HG03460 (cell line): ENCODE data around the gene RGS14.
A peak's percentile ranks its signal among the peaks of the same experiment; 100 is the strongest.

Experiments
- ATAC-seq: cut with Tn5 transposase; IDR thresholded peaks from one replicate; pipeline ENCODE4 v1.9.1; 2021; ENCODE audit not compliant: unreplicated experiment

The RGS14 gene

DNA sequence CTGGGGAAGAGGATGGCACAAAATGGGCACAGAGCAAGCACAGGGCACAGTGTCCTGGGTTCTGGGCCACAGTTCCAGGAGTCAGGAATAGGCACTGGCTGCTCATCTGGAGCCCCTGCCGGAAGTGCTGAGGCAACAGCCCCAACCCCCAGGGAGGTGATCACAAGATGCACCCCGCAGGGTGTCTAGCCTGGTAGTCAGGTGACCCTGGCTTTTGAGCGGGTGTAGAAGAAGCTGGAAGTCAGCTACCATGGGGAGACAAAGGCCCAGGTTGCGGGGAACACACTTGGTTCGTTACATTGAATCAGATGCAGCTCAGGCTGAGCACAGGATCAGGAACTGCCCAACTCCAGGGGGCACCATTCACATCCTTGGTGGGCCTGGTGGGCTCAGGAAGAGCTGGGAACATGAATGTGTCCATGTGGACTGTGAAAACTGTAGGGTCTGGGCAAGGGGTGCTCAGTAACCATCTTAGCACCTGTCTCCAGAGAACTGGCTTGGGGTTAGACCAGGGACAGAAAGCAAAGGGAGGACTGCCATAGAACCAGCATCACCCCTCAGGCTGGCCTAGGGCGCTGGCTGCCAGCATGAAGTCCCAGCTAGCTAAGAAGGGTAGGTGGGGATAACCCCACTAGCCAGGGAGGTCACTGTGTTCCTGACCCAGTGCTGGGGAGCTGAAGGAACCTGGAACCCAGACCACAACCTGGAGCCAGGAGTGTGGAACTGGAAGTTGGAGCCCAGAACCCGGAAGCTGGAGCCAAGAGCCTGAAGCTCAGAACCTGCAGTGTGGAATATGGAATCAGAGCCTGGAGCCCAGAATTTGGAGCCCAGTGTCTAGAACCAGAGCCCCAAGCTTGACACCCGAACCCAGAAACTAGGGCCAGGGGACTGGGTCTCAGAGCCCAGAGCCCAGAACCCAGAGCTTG lies 20.4 kb downstream of the RGS14 start:
- no peak for ATAC-seq

- peak; percentile 59 for ATAC-seq
Observed at GRCh38 chr5:177378884-177379883, 21.5 kb downstream of the RGS14 start.

GRCh38 chr5:177380805-177381126 lies 23.0 kb downstream of the RGS14 start:
- ATAC-seq: no peak

DNA sequence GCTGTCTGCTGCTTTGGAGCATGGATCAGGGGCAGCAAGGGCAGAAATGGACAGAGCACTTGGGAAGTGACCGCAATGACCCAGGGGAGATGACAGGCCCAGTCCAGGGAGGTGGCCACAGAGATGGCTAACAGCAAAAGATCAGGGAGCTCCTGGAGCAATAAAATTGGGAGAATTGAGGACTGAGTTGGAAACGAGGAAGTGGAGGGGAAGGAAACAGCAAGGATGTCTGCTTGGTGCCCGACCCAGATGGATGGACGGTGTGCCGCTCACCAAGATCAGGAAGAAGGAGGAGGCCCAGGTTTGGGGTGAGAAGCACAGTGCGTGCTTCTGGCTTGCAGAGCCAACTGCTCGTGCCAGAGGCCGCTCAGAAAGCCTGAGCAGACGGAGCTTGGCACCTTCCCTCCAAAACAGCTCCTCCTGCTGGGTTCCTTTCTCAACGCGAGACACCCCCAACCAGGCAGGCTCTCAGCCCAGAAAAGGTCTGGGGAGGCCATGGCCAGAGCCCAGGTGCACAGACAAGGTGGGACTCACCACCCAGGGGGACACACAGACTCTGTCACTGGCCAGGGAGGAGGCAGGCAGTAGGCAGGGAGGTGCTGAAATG lies 24.8 kb downstream of the RGS14 start:
- no peak for ATAC-seq

GRCh38 chr5:177383181-177383580 lies 25.5 kb downstream of the RGS14 start:
- ATAC-seq: no peak

- no peak for ATAC-seq
Observed at GRCh38 chr5:177384134-177384533, 26.4 kb downstream of the RGS14 start, which contains the start of gene SLC34A1. SLC34A1 (plus strand) TSS chr5:177384434; CDS start chr5:177385742, 1,308 bp downstream.

DNA sequence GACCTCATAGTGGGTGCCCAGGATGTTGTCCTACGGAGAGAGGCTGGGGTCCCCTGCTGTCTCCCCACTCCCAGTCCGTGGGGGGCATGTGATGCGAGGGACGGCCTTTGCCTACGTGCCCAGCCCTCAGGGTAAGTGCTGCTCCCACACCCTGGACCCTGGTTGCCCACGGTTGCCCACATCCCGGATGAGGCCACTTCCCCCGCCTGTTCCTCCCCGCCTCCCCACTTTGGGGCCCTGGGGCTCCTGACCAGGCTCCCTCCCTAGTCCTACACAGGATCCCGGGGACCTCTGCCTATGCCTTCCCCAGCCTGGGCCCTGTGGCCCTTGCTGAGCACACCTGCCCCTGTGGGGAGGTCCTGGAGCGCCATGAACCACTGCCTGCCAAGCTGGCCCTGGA lies 28.0 kb downstream of the RGS14 start:
- no peak for ATAC-seq

DNA sequence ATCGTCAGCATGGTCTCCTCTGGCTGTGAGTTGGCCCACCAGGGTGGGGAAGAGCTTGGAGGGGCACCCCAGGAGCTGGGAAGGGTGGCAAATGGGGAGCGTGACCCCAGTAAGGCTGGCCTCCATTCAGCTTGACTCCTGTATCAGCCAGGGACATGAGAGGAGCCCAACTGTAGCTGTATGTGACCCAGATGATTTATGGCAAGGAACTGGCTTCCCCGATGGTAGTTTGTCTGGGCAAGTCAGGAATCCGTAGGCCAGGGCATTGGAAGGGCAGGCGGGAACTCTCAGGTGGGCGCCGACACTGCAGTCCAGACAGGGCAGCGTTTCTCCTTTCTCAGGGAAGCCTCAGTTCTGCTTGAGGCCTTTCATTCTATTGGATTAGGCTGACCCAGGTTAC lies 28.8 kb downstream of the RGS14 start:
- no peak for ATAC-seq

GRCh38 chr5:177387405-177387804 lies 29.7 kb downstream of the RGS14 start:
- no peak for ATAC-seq

GRCh38 chr5:177388521-177389052 lies 30.9 kb downstream of the RGS14 start:
- ATAC-seq: no peak

- ATAC-seq: peak; percentile 39
Observed at GRCh38 chr5:177389241-177390169, 31.8 kb downstream of the RGS14 start.

GRCh38 chr5:177390363-177391300 lies 32.9 kb downstream of the RGS14 start:
- peak; percentile 57 for ATAC-seq

GRCh38 chr5:177392765-177393164 lies 35.0 kb downstream of the RGS14 start:
- ATAC-seq: no peak

DNA sequence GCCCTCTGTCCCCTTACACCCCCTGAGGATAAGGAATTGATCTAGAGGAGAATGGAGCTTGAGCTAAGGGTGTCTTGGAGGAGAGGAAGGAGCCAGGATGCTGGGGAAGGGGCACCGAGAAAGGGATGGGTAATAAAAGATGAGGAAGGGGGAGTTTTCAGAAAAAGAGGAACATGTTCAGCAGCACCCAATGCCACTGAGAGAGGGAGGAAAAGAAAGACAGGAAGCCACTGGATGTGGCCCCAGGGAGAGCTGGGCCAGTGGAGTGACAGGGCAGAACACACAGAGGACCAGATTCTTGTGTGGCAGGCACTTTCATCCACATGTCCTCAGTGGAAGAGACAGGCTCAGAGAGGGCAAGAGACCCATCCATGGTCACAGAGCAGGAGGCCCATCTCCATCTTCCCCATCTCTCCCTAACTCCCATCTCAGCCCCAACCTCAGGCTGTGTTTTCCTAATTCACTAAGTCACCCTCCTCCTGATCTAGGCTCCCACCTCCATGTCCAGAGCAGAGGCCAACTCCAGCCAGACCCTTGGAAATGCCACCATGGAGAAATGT lies 35.6 kb downstream of the RGS14 start:
- ATAC-seq: no peak

- ATAC-seq: no peak
Observed at GRCh38 chr5:177393990-177394389, 36.3 kb downstream of the RGS14 start.

- no peak for ATAC-seq
Observed at GRCh38 chr5:177396078-177396477, 38.4 kb downstream of the RGS14 start.

DNA sequence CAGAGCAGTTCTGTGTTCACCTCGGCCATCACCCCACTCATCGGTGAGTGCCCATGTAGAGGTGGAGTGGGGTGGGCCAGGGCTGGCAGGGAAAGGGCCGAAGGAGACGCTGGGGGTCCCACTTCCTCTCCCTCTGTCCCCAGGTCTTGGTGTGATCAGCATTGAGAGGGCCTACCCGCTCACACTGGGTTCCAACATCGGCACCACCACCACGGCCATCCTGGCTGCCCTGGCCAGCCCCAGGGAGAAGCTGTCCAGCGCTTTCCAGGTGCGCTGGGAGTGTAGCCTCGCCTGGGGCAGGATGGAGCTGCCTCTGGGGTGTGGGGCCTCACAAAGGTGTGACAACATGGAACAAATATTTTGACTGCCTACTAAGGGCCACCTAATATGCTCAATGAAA lies 39.1 kb downstream of the RGS14 start:
- no peak for ATAC-seq

DNA sequence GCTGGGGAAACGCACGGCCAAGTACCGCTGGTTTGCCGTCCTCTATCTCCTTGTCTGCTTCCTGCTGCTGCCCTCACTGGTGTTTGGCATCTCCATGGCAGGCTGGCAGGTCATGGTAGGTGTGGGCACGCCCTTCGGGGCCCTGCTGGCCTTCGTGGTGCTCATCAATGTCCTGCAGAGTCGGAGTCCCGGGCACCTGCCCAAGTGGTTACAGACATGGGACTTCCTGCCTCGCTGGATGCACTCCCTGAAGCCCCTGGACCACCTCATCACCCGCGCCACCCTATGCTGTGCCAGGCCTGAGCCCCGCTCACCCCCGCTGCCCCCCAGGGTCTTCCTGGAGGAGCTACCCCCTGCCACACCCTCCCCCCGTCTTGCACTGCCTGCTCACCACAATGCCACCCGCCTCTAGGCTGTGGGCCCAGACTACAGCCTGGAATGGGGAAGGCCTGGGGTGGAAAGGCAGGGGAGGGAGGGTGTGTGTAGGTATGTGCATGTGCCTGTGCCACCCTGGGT lies 40.2 kb downstream of the RGS14 start:
- ATAC-seq: no peak
